GM13977 (cell line): ENCODE results near the gene DDX56.
"Not testable (repeated sequence)": the region's sequence is repeated elsewhere in the genome, so short reads cannot be mapped to it uniquely, and the experiment has no call there.

Experiments
- DNase-seq: peaks from one replicate; pipeline ENCODE4 v3.0.0; 2012; ENCODE audit warnings: low spot score
- CTCF ChIP-seq: IDR thresholded peaks from 2 replicates; pipeline ENCODE4 v1.5.1; 2012; ENCODE audit warnings: mild to moderate bottlenecking, control low read depth; ENCODE audit not compliant: insufficient read depth; ENCODE audit errors: extremely low read depth, missing control alignments
- in situ Hi-C: fragments of 300-500 bp; cut with MboI; formaldehyde crosslinking; loops from one replicate; pipeline ENCODE4 v1.12.0; 2022; ENCODE audit warnings: low sequenced_read_pairs, low pct_unique_long_range_greater_than_20kb, mixed read lengths, inconsistent platforms; ENCODE audit not compliant: unreplicated experiment

Gene DDX56

DNA sequence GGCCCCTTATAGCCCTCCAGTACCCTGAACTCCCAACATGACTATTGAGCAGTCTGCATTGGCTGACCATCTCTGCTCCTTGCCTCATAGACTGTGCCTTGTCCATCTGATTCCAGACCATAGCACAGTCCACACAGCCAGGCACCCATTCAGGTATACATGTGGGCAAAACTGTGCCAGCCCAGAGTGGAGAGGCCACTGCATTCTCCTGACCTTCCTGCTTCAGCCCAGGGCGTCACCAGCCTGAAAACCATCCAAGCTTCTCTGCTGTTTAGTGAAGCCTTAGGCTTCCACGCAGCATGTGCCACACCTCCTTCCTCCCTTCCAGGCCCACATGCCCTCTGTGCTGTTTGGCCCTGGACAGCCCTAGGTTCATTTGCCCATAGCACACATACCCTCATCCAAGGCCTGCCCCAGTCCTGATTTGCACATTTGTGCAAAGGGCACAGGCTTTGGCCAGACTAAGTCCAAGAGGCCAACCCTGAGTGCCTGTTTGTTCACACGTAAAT, 10.5 kb downstream of the DDX56 start:
- DNase-seq: no peak
- TF ChIP-seq CTCF: no peak
- in situ Hi-C loops: no loop called here

DNA sequence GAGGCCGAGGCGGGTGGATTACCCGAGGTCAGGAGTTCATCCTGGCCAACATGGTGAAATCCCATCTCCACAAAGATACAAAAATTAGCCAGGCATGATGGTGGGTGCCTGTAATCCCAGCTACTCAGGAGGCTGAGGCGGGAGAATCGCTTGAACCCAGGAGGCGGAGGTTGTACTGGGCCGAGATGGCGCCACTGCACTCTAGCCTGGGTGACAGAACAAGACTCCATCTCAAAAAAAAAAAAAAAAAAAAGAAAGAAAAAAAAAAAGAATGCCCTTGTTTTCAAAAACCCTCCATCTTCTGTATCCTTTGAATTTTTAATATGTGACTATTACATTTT, 11.1 kb downstream of the DDX56 start:
- in situ Hi-C loops, DNase-seq: not testable (repeated sequence)

DNA sequence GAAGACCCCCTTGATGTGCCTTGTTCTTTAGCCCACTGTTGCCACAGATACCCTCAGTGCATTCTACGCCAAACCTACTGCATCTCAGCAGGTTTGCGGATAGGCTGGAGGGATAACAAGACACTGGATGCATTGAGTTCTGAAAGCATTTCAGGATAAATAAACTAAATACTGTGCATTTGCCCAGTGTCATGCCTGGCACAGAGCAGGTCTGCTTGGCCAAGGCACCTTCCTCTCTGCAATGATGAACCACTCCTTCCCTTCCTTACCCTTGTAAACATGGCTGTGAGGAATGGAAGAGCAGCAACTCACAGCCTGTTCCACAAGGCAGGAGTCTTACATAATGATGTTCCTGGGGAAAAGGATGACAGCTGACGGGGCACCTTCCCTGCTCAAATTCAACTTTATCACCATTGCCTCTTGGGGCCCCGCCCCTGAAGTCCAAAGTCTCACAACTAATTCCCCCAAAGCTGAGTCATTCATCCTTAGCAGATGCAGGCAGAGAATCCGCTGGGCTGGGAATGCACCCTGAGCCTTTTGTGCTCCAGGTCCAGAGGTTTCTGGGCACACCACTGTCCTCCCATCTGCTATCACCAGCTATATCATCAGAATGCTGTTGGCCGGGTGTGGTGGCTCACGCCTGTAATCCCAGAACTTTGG, 11.6 kb downstream of the DDX56 start:
- no peak for DNase-seq
- in situ Hi-C loops: no loop called here
- TF ChIP-seq CTCF: no peak

DNA sequence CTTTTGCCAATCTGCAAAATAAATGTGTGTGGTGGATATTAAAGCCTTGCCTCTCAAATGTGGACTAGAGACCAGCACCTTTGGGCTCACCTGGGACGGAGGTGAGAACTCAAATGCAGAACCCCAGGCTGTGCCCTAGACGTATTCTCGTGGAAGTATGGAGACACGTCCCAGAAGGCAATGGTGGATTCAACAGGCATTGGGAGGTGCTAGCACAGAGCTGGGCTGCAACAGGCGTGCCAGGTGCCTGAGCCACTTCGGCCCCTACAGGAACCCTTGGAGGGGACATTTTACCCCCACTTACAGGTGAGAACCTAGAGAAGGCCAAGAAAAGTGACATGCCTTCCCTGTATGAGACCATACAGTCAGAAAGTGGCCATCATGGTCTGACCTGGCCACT, 12.2 kb downstream of the DDX56 start:
- no peak for TF ChIP-seq CTCF
- no peak for DNase-seq
- in situ Hi-C loops: no loop called here

- DNase-seq: no peak
- TF ChIP-seq CTCF: no peak
- in situ Hi-C loops: no loop called here
Observed at GRCh38 chr7:44559485-44559884, 14.2 kb downstream of the DDX56 start.

DNA sequence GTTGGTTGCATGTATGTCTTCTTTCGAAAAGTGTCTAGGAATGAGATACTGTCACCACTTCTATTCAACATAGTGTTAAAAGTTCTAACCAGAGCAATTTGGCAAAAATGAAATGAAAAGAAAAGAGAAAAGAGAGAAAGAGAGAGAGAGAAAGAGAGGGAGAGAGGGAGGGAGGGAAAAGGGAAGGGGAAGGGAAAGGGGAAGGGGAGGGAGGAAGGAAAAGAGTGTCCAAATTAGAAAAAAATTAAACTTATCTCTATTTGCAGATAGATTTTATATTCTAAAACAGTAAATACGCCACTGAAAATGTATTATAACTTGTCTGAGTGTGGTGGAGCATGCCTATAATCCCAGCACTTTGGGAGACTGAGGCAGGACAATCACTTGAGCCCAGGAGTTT, 16.2 kb downstream of the DDX56 start:
- no peak for TF ChIP-seq CTCF
- in situ Hi-C loops: no loop called here
- DNase-seq: no peak

DNA sequence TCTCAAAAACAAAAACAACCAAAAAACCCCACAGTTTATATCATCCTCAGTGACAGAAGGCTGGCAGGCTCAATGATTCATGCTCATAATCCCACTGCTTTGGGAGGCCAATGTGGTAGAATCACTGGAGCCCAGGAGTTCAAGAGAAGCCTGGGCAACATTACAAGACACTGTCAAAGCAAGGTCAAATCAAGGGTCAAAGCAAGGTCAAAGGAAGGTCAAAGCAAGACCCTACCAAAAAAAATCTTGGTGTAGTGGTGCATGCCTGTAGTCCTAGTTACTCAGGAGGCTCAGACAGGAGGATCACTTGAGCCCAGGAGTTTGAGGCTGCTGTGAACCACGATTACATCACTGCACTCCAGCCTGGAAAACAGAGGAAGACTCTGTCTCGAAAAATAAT, 18.4 kb downstream of the DDX56 start:
- no peak for TF ChIP-seq CTCF
- DNase-seq: no peak
- in situ Hi-C loops: no loop called here

DNA sequence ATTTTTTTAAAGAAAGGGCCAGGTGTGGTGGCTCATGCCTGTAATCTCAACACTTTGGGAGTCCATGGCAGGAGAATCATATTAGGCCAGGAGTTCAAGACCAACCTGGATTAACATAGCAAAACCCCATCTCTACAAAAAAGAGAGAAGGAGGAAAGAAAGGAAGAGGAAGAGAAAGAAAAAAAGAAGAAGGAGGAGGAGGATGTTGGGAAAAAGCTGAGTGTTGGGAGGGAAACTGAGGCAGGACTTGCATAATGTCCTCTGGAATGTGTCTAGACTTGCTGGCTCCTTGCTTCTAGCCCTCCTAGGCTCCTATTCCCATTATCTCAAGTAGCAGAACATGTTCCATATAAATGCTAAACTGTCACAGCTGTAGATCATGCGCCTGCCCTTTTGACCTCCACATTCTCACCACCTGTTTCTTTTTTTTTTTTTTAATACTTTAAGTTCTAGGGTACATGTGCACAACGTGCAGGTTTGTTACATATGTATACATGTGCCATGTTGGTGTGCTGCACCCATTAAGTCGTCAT, 21.2 kb downstream of the DDX56 start:
- in situ Hi-C loops: not testable (repeated sequence)

More for the DNA sequence above, 21.2 kb downstream of the DDX56 start:
- not testable (repeated sequence) for DNase-seq
